Measurements from ENCODE around the gene TSPEAR.
A peak's percentile ranks its signal among the peaks of the same experiment; 100 is the strongest.
"Not testable (repeated sequence)": the region's sequence is repeated elsewhere in the genome, so short reads cannot be mapped to it uniquely, and the experiment has no call there.

The TSPEAR gene

GRCh38 chr21:44511938-44512275 is 199.5 kb downstream of the TSPEAR start:
- no peak for DNase-seq

GRCh38 chr21:44511219-44511937 is 200.0 kb downstream of the TSPEAR start:
- no peak for DNase-seq

DNA sequence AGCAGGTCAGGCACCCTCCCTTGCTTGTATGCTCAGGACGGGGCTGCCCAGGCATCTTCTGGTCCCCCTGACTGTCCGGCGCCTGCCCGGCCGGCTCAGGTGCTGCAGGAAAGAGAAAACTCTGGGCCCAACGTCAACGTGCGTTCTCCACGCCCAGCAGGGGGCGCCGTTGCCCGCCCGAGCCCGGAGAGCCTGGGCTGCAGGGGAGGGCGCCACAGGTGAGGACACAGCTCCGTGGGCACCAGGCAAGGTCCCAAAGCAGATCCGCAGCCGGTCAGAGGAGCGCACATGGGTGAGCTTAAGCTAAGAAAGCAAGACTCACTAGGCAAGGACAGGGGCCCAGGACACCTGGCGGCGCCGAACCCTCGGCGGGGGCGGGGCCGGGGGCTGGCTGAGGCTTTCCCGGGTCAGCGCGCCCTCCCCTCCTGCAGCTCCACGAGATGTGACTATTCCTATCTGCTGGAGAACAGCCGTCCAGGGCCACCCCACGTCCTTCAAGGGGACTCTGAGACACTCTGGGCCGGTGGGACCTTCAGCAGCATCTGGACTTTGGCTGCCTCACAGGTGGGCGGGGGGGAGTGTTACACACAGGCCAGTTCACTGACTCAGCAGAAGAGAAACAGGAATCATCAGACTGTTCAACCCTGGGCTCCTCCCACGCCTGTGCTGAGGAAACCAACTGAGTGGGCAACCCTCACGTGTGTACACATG is 200.7 kb downstream of the TSPEAR start:
- DNase-seq = peak; percentile 89

DNA sequence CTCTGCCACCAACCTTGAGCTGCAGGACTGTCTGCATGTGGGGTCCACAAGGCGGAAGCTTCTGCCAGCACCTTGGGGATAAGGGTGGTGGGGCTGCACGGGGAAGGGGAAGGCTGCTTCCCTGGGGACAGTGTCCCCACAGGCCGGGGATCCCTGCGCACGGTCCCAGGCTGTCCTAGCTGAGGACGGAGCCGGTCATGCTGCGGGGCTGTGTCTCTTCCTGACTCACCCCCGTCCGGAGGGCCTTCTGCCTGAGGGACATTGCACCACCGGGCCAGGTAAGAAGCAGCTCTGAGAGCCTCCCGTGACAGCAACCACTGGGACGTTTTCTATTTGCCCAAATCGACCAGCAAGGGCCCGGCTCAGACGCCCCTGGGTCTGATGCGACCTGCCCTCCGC is 201.3 kb downstream of the TSPEAR start:
- no peak for DNase-seq

DNA sequence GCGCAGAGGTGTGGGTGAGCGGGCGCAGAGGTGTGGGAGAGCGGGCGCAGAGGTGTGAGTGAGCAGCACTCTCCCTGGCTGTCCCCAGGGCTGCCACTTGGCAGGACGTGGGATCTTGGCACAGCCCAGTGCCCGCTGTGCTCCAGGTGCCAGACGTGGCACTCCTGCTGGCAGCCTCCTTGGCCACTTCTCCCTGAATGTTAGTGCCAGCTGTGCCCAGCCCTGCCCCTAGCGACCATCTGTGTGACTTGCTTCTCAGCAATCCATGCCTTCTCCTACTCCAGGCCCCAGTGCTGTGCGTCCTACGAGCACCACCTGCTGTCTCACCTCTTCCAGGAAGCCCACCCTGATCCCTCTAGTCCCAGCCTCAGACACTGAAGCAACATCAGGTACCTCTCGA is 201.8 kb downstream of the TSPEAR start:
- DNase-seq = no peak

- DNase-seq = no peak
Observed at GRCh38 chr21:44508711-44509445, 202.5 kb downstream of the TSPEAR start.

GRCh38 chr21:44508426-44508710 is 203.0 kb downstream of the TSPEAR start:
- DNase-seq = no peak

- no peak for DNase-seq
Observed at GRCh38 chr21:44507673-44508425, 203.5 kb downstream of the TSPEAR start.

DNA sequence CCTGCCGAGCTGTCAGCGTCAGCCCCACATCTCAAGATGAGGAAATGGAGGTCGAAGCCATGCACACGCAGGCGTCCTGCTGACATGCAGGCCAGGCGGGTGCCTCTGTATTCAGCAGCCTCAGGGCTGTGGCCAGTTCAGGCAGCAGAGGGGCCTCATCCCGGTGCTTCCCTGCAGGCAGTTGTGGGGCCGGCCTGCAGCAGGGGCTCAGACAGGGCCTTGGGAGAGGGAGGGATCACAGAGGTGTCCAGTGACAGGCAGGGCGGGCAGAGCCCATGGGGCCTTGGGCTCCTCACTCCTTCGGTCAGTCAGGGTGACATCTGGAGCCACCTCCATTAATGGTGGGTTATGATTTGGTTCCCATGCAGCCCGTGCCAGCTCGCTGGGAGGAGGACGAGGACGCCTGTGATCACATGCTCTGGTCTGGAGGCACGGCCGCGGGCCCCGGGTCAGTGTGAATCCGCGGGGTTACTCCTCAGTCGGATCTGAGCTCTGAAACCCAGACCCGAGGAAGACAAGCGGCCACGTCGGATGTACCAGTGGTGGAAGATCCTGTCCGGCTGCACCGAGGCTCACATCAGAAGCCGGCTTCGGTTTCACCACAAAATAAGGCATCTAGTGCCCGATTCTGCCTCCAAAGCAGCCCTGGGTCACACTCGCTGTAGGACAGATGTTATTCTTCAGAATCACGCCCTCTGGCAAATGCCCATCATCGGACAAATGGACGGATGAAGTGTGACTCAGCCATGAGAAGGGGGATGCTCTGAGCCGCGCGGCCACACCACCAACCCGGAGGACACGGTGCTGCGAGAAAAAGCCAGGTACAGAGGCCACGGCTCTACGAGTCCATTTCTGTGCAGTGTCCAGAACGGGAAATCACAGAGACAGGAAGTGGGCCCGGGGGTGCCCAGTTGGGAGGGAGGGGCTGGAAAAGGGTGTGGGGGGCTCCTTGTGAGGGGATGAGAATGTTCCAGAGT is 204.8 kb downstream of the TSPEAR start:
- no peak for DNase-seq

- no peak for DNase-seq
Observed at GRCh38 chr21:44505673-44506278, 205.6 kb downstream of the TSPEAR start.

DNA sequence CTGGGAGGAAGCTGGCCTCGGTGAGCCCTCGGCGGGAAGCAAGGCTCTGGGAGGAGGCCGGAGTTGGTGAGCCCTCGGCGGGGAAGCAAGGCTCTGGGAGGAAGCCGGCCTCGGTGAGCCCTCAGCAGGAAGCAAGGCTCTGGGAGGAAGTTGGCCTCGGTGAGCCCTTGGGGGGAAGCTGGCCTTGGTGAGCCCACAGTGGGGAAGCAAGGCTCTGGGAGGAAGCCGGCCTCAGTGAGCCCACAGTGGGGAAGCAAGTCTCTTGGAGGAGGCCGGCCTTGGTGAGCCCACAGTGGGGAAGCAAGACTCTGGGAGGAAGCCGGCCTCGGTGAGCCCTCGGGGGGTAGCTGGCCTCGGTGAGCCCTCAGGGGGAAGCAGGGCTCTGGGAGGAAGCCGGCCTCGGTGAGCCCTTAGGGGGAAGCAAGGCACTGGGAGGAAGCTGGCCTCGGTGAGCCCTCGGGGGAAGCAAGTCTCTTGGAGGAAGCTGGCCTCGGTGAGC is 207.4 kb downstream of the TSPEAR start:
- no peak for DNase-seq

GRCh38 chr21:44503006-44503889 is 208.1 kb downstream of the TSPEAR start:
- DNase-seq = not testable (repeated sequence)

DNA sequence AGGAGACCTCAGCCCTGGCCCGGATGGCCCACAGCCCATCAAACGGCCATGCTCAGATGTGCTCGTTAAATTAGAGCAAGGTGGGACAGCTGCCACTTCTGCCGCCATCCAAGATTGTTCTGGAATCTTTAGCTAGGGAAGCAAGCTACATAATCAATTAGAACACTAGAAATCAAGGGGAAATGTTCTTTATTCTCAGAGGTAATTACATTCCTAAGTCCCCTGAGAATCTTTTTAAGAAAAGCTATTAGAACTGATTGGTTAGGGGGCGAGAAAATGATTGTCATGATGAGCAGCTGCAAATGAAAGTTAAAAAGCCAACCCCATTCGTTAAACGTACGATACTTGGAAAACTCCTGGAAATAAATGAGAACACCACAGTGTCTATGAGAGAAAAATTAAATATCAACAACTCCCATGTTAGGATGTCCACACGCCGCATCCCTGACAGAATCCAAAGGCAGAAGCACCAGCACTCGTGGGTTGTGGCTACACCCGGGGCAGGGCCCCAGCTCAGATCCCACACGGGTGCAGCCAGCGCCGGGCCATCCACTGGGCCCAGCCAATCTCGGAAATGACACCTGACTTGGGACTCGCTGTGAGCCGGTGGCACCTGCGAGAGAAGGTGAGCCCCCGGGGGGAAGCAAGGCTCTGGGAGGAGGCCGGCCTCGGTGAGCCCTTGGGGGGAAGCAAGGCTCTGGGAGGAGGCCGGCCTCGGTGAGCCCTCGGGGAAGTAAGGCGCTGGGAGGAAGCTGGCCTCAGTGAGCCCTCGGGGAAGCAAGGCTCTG is 209.0 kb downstream of the TSPEAR start:
- no peak for DNase-seq

DNA sequence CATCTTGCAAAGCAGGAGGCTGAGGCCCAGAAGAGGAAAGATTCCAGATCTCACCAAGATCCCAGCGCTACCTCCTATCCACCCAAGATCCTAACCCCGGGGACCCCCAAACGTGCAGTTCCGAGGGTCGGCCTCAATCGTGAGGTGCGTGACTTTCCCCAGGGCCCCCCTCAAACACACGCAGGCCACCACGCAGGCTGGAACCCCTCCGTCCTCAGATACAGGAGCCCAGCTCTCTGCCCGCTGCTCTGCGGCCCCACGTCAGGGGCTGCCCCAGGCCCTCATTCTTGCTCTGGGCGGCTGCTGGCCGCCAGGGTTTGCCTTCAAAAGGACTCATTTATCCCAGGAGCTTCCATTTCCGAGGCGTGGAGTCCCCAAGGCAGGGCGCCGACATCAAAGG is 211.3 kb downstream of the TSPEAR start:
- no peak for DNase-seq

DNA sequence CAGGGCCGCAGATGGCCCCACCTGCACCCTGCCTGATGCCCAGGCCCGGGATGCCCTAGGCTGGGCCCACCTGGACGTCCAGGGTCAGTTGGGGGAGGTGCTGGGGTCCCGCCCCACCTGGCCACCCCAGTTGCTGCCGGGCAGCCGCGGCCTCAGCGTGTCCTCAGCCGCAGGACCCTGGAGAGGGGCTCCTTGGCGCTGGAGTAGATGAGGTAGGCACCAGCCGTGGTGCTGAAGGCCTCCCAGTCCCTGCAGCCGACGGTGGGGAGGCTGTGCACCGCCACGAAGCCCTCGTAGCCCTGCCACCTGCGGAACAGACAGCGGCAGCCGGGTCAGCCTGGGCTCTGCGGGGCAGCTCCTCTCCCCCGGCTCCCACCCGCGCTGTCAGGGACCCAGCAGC is 211.7 kb downstream of the TSPEAR start:
- DNase-seq = no peak

DNA sequence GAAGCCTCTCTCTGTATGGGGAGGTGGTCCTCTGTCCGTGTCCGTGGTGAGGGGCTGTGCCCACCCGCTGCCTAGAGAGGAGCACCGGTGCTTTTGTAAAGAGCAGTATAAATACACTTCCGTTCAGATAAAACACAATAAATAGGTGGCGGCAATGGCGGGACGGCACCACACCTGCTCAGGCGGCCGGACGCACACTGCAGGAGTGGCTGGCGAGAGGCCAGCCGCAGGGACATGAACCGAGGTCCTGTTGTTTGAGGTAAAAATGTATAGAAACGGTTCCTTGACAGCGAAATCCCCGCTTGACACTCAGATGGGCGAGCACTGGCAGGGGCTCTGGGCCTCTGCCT is 212.2 kb downstream of the TSPEAR start:
- DNase-seq = no peak

GRCh38 chr21:44498280-44499210 is 212.8 kb downstream of the TSPEAR start:
- no peak for DNase-seq

GRCh38 chr21:44497703-44498126 is 213.7 kb downstream of the TSPEAR start:
- no peak for DNase-seq

Data from T-helper 9 cell (primary cell).